ENCODE data around the gene FAM117B. TPM values are rescaled to one million over a fixed set of nuclear protein-coding genes. Genes with fewer than 3 reads are reported as not detected.
"Not testable (repeated sequence)": the region's sequence is repeated elsewhere in the genome, so short reads cannot be mapped to it uniquely, and the experiment has no call there.

FAM117B gene
- total RNA-seq, 1 donor from 2014 or later: 11.0 TPM

DNA sequence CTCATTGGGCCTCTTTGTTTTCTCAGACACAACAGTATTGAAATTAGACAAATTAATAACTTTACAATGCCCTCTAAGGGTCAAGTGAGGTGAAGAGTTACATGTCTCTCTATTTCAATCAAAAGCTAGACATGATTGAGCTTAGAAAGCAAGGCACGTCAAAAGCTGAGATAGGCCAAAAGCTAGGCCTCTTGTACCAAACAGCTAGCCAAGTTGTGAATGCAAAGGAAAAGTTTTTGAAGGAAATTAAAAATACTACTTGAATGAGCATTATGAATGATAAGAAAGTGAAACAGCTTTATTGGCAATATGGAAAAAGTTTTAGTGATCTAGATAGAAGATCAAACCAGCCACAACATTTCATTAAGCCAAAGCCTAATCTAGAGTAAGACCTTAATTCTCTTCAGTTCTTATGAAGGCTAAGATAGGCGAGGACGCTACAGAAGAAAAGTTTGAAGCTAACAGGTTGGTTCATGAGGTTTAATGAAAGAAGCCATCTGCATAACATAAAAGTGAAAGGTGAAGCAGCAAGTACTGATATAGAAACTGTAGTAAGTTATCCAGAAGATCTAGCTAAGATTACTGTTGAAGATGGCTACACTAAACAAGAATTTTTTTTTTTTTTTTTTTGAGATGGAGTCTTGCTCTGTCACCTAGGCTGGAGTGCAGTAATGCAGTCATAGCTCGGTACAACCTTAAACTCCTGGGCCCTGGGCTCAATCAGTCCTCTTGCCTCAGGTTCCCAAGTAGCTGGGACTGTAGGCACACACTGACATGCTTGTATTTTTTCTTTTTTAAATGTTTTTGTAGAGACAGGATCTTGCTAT lies 65.5 kb downstream of the FAM117B start:
- intact Hi-C loops (cut with micrococcal nuclease): loop anchor here (2.0 to 10.0 kb wide), 5 partner anchors 33 to 1175 kb away; partner anchors contain the start of gene FAM117B

DNA sequence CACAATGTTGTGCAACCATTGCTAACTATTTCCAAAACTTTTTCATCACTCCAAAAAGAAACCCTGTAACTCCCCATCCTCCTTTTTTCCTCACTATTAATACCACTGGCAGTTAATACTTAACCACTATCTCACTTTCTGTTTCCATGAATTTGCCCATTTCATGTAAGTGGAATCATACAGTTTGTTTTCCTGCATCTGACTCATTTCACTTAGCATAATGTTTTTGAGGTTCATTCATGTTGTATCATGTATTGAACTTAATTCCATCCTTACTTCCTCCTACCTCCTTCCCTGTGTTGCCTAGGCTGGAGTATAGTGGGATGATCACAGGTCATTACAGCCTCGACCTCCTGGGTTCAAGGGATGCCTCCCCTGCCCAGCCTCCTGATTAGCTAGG lies 68.3 kb downstream of the FAM117B start:
- intact Hi-C loops (cut with micrococcal nuclease): loop anchor here (5.0 to 10.0 kb wide), 3 partner anchors 36 to 1172 kb away; no protein-coding TSS in a partner anchor

- intact Hi-C loops (cut with micrococcal nuclease): loop anchor here (5.0 to 10.0 kb wide), 3 partner anchors 37 to 1171 kb away; no protein-coding TSS in a partner anchor
Measured at GRCh38 chr2:202704248-202704647, 69.5 kb downstream of the FAM117B start.

- intact Hi-C loops (cut with micrococcal nuclease): loop anchor here (10.0 kb wide), 1 partner anchor 1169 kb away; no protein-coding TSS in a partner anchor
Measured at GRCh38 chr2:202705446-202706020, 70.8 kb downstream of the FAM117B start.

DNA sequence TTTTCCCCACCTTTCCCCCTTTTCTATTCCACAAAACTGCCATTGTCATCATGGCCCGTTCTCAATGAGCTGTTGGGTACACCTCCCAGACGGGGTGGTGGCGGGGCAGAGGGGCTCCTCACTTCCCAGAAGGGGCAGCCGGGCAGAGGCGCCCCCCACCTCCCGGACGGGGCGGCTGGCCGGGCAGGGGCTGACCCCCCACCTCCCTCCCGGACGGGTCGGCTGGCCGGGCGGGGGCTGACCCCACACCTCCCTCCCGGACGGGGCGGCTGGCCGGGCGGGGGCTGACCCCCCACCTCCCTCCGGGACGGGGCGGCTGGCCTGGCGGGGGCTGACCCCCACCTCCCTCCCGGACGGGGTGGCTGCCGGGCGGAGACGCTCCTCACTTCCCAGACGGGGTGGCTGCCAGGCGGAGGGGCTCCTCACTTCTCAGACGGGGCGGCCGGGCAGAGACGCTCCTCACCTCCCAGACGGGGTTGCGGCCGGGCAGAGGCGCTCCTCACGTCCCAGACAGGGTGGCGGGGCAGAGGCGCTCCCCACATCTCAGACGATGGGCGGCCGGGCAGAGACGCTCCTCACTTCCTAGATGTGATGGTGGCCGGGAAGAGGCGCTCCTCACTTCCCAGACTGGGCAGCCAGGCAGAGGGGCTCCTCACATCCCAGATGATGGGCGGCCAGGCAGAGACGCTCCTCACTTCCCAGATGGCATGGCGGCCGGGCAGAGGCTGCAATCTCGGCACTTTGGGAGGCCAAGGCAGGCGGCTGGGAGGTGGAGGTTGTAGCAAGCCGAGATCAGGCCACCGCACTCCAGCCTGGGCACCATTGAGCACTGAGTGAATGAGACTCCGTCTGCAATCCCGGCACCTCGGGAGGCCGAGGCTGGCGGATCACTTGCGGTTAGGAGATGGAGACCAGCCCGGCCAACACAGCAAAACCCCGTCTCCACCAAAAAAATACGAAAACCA lies 80.5 kb downstream of the FAM117B start:
- intact Hi-C loops (cut with micrococcal nuclease): not testable (repeated sequence)

DNA sequence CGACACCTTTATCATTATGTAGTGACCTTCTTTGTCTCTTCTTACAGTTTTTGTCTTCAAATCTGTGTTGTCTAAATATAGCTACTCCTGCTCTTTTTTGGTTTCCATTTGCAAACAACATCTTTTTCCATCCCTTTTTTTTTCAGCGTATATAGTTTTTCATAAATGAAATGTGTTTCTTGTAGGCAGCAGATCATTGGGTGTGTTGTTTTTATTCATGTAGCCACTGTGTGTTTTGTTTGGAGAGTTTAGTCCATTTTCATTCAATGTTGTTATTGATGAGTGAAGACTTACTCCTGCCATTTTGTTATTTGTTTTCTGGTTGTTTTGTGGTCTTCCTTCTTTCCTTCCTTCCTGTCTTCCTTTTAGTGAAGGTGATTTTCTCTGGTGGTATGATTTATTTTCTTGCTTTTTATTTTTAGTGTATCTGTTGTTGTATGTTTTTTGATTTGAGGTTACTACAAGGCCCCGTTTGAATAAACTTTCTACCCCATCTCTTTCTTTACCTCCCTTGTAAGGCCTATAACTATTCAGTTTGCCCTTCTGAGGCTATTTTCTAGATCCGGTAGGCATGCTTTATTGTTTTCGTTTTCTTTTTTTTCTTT lies 81.4 kb downstream of the FAM117B start:
- intact Hi-C loops (cut with micrococcal nuclease): no loop called here

GRCh38 chr2:202716953-202717597 lies 82.3 kb downstream of the FAM117B start:
- intact Hi-C loops (cut with micrococcal nuclease): no loop called here

DNA sequence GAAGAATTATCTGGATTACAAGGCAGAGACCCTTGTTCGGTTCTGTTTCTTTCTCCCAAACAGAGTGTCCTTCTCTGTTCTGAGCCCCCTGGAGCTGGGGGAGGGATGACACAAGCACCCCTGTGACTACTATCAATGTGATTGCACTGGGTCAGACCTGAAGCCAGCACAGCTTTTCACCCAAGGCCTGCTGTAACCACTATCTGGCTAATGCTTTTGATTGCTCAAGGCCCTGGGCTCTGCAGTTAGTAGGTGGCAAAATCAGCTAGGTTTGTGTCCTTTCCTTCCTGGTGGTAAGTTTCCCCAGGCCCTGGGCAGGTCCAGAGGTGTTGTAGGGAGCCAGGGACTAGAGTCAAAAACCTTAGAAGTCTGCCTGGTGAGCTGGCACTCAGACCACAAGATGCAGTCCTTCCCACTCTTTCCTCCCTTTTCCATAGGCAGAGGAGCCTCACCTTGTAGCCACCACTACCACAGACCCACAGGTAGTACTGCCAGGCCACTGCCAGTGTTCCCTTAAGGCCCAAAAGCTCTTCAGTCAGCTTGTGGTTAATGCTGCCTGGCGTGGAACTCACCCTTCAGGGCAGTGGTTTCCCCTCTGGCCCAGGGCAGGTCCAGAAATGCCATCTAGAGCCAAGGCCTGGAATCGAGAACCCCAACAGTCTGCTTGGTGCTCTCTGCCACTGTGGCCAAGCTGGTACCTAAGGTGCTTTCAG lies 83.0 kb downstream of the FAM117B start:
- intact Hi-C loops (cut with micrococcal nuclease): no loop called here

GRCh38 chr2:202718614-202719013 lies 83.8 kb downstream of the FAM117B start:
- intact Hi-C loops (cut with micrococcal nuclease): no loop called here

- intact Hi-C loops (cut with micrococcal nuclease): no loop called here
Measured at GRCh38 chr2:202720226-202720625, 85.5 kb downstream of the FAM117B start.

DNA sequence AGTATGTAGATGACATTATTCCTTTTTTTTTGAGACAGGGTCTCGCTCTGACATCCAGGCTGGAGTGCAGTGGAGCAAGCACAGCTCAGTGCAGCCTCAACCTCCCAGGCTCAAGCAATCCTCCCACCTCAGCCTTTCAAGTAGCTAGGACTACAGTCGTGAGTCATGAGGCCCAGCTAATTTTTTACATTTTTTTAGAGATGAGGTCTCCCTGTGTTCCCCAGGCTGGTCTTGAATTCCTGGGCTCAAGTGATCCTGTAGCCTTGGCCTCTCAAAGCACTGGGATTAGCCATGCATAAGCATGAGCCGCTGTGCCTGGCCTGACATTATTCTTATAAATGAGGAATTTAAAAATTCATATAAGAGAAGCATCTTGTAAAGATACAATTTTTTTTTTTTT lies 86.9 kb downstream of the FAM117B start:
- intact Hi-C loops (cut with micrococcal nuclease): no loop called here

GRCh38 chr2:202723746-202724145 lies 89.0 kb downstream of the FAM117B start:
- intact Hi-C loops (cut with micrococcal nuclease): no loop called here

- intact Hi-C loops (cut with micrococcal nuclease): no loop called here
Measured at GRCh38 chr2:202726070-202726469, 91.3 kb downstream of the FAM117B start.

GRCh38 chr2:202736826-202737225 lies 102.1 kb downstream of the FAM117B start:
- intact Hi-C loops (cut with micrococcal nuclease): no loop called here

DNA sequence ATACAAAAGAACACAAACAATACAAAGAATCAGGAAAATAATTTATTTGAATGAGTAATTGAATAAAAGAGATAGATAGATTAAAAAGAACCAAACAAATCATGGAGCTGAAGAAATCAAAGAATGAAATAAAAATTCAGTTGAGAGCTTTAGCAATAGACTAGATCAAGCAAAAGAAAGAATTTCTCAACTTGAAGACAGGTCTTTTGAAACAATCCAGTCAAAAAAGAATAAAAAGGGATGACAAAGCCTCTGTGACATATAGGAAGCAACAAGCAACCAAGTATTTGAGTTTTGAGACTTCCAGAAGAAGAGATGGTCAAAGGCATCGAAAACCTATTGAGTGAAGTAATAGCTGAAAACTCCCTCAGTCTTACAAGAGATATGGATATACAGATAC lies 108.8 kb downstream of the FAM117B start:
- intact Hi-C loops (cut with micrococcal nuclease): no loop called here

DNA sequence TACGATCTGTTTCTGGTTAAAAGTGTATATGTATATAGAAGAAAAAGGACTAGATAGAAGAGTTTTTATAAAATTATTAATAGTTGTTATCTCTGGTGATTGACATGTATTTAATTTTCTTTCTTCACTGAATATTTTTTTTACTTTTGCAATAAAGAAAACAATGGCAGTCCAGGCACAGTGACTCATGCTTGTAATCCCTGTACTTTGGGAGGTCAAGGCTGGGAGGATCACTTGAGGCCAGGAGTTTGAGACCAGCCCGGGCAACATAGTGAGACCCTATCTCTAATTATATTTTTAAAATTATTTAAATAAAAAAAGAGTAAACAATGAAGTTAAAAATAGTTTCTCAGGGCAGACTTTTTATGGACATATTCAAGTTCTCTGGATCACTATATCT lies 114.7 kb downstream of the FAM117B start:
- intact Hi-C loops (cut with micrococcal nuclease): no loop called here

DNA sequence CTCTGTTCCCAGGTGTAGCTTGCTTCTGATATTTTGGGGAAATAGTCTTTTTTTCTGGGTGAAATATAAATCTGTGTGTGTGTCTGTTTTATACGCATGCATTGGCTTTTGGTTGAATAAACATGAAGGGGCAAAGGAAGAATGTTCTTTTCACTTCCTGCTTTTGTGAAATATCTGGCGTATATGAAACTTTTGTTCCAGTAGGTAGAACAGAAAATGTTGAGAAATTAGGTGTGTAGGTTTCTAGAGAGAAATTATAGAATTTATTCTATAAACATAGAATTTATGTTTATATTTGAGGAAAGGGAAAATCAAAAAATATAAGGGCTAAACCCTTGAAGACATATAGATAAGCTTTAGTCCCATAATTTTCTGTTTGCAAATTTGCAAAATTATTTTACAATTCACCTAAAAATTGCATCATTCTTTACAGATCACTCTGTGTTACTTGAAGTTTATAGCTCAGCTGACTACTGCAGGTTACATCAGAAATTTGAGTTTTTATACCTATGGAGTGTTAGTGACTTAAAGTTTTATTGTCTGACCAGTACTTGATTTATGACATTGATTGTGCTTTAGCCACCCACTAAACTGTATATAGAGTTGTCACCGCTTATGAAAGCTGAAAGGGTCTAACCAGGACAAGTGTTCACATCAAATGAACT lies 116.1 kb downstream of the FAM117B start:
- intact Hi-C loops (cut with micrococcal nuclease): no loop called here

DNA sequence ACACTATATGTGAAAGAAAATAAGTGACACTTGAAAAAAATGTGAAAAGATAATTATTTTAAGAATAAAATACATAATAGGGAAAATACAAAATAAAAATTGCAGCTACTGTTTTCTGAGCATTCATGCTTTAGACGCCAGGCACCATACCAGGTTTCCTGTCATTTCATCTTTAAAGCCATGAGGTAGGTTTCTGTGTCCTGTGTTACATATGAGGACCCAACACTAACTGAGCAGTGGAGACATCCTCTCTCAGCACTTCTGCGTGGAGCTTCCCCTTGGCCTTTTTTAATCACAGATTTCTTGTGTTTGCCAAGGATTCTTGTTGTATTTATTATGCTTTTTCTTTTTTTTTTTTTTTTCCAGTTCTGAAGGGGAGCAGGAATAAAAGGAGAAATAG lies 117.3 kb downstream of the FAM117B start:
- intact Hi-C loops (cut with micrococcal nuclease): no loop called here

- intact Hi-C loops (cut with micrococcal nuclease): no loop called here
Measured at GRCh38 chr2:202754936-202755335, 120.2 kb downstream of the FAM117B start.
